SK-N-MC (cell line): ENCODE data around the gene MBD3.
"Not testable (repeated sequence)": the region's sequence is repeated elsewhere in the genome, so short reads cannot be mapped to it uniquely, and the experiment has no call there.

ENCODE experiments used
- EZH2 ChIP-seq: fragments of 200-600 bp; sonication (generic); IDR thresholded peaks from one replicate; pipeline ENCODE4 v1.6.1; 2017; ENCODE audit warnings: antibody characterized with exemption
- POLR2AphosphoS5 ChIP-seq: IDR thresholded peaks from 2 replicates; pipeline ENCODE4 v1.6.1; 2012; ENCODE audit warnings: mild to moderate bottlenecking, low read depth, low read length, borderline replicate concordance

DNA sequence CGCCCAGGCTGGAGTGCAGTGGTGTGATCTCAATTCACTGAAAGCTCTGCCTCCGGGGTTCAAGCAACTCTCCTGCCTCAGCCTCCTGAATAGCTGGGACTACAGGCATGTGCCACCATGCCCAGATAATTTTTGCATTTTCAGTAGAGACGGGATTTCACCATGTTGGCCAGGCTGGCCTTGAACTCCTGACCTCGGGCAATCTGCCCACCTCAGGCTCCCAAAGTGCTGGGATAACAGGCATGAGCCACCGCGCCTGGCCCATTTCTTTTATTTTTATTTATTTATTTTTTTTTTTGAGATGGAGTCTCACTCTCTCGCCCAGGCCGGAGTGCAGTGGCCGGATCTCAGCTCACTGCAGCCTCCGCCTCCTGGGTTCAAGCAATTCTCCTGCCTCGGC lies 52.9 kb downstream of the MBD3 start:
- not testable (repeated sequence) for TF ChIP-seq POLR2AphosphoS5, EZH2
